Esophagus muscularis mucosa (tissue), 4 donors: Measurements from ENCODE around the gene FMN1.

ENCODE experiments used
- CTCF ChIP-seq, 3 experiments: fragments of 200-600 bp in 2 of 3; fragments of 450-650 bp in 1 of 3; sonication (generic) in 2 of 3; IDR thresholded peaks; one replicate each; pipeline ENCODE4 v1.5.1; 2017 to 2019; ENCODE audit warnings: antibody characterized with exemption in 3 of 3, mild to moderate bottlenecking in 2 of 3, moderate library complexity in 1 of 3
- EP300 ChIP-seq: sonication (generic); formaldehyde crosslinking; IDR thresholded peaks from one replicate; pipeline ENCODE4 v1.6.1; 2017; ENCODE audit warnings: antibody characterized with exemption
- POLR2A ChIP-seq: fragments of 450-650 bp; IDR thresholded peaks from one replicate; pipeline ENCODE4 v1.6.1; 2017; ENCODE audit warnings: antibody characterized with exemption, moderate library complexity, mild to moderate bottlenecking, low read depth

GRCh38 chr15:32966512-32966911, 228.0 kb downstream of the FMN1 start:
- TF ChIP-seq CTCF (IDR thresholded peaks at IDR 0.05) (no peak), EP300 (no peak), POLR2A (no peak)
